ENCODE measurements around the gene INO80D.

DNA sequence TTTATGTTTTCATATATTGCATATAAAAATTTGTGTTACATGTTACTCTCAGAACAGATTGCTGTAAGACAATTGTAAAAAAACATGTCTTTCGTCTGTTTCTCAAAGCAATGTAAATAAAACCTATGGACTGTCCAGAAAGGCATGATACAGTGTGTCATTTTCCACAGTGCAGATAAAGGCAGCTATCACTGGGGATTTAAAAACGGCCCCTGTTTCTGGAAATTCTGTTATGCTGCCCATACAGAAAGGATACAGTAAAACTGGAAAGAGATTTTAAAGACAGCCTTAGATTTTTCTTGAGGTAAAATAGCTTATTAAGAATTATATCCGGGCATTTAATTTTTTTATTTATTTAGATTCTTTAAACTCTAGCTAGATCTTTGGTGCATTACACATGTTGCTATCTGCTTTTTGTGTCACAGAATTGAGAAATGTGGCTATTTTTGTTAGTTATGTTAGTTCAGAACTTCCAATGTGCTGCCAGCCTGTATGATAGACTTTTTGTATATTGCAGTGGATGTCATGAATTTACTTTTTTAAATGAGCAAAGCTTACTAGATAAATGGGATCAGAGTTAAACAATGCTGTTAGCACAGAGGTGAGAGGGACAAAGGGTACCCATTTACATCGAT, 859 bp upstream of the INO80D start:
- TF ChIP-seq, protein P1, sequence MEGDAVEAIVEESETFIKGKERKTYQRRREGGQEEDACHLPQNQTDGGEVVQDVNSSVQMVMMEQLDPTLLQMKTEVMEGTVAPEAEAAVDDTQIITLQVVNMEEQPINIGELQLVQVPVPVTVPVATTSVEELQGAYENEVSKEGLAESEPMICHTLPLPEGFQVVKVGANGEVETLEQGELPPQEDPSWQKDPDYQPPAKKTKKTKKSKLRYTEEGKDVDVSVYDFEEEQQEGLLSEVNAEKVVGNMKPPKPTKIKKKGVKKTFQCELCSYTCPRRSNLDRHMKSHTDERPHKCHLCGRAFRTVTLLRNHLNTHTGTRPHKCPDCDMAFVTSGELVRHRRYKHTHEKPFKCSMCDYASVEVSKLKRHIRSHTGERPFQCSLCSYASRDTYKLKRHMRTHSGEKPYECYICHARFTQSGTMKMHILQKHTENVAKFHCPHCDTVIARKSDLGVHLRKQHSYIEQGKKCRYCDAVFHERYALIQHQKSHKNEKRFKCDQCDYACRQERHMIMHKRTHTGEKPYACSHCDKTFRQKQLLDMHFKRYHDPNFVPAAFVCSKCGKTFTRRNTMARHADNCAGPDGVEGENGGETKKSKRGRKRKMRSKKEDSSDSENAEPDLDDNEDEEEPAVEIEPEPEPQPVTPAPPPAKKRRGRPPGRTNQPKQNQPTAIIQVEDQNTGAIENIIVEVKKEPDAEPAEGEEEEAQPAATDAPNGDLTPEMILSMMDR (IDR thresholded peaks at IDR 0.05) = no peak
- TF ChIP-seq POLR2A (IDR thresholded peaks at IDR 0.05) = no peak

Data from uterus (tissue), 2 donors.